ENCODE measurements around the gene MCM9.

The MCM9 gene

DNA sequence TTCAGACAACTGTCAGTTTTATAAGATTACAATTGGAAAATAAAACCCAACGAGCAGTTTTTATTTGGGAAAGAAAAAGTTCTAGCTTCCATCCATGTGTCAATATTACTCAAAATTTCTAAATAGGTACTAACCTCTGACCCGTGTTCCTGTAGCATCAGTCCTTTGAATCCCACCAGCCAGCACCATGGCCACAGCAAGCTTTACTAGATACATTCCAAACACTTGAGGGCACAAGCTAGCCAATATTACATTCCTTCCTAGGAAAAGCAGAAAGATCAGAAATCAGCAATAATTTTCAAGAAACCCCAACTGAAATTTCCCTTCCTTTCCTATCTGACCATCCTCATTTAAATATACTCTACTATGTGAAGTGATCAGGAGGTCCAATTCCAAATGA is 21.8 kb downstream of the MCM9 start:
- H3K9me3 ChIP-seq (ENCODE audit: control insufficient read depth in 2 of 2, low read length in 2 of 2): no peaks in the 10 kb centered on the region
- no peak overlapping the region for H3K4me3 ChIP-seq (ENCODE audit: low read length in 2 of 2)
- no peaks in the 10 kb centered on the region for H3K4me1 ChIP-seq (ENCODE audit: control insufficient read depth in 2 of 2, insufficient read depth in 2 of 2, low read length in 2 of 2)
- no peaks in the 10 kb centered on the region for H3K27me3 ChIP-seq (ENCODE audit: control insufficient read depth in 2 of 2, insufficient read depth in 2 of 2, low read length in 2 of 2)
- peaks cover 59 to 61% of the 10 kb centered on the region in 2 donors for H3K36me3 ChIP-seq (ENCODE audit: control insufficient read depth in 2 of 2, insufficient read depth in 2 of 2, low read length in 2 of 2)
- H3K27ac ChIP-seq (ENCODE audit: low read depth in 2 of 2, low read length in 2 of 2): no peak overlapping the region
- H3K9ac ChIP-seq (ENCODE audit: low read depth in 1 of 2, low read length in 2 of 2): no peak overlapping the region

DNA sequence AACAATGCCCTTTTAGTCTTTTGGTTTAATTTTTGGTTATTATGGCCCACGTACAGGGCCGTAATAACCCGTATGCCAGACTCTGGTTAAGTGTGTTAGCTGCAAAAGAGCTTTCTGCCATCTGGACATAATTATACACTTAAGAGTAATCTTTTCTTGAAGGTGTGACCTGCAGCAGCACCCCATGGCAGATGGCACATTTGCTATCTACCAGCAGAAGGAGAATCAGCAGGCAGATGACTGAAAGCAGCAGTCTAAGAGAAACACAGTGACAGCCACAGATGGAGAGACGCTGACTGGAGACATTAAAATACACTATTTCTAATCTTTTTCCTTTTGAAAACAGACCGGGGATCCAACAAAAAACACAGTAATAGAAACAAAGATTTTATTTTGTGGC is 22.3 kb downstream of the MCM9 start:
- peaks cover 62 to 65% of the 10 kb centered on the region in 2 donors for H3K36me3 ChIP-seq (ENCODE audit: control insufficient read depth in 2 of 2, insufficient read depth in 2 of 2, low read length in 2 of 2)
- no peak overlapping the region for H3K9ac ChIP-seq (ENCODE audit: low read depth in 1 of 2, low read length in 2 of 2)
- H3K4me1 ChIP-seq (ENCODE audit: control insufficient read depth in 2 of 2, insufficient read depth in 2 of 2, low read length in 2 of 2): no peaks in the 10 kb centered on the region
- H3K4me3 ChIP-seq (ENCODE audit: low read length in 2 of 2): no peak overlapping the region
- H3K27ac ChIP-seq (ENCODE audit: low read depth in 2 of 2, low read length in 2 of 2): no peak overlapping the region
- no peaks in the 10 kb centered on the region for H3K9me3 ChIP-seq (ENCODE audit: control insufficient read depth in 2 of 2, low read length in 2 of 2)
- no peaks in the 10 kb centered on the region for H3K27me3 ChIP-seq (ENCODE audit: control insufficient read depth in 2 of 2, insufficient read depth in 2 of 2, low read length in 2 of 2)

GRCh38 chr6:118908441-118908840 is 26.5 kb downstream of the MCM9 start:
- Histone ChIP-seq H3K36me3 (ENCODE audit: control insufficient read depth in 2 of 2, insufficient read depth in 2 of 2, low read length in 2 of 2) (peaks cover 54 to 63% of the 10 kb centered on the region in 2 donors), H3K27me3 (ENCODE audit: control insufficient read depth in 2 of 2, insufficient read depth in 2 of 2, low read length in 2 of 2) (no peaks in the 10 kb centered on the region), H3K9me3 (ENCODE audit: control insufficient read depth in 2 of 2, low read length in 2 of 2) (no peaks in the 10 kb centered on the region), H3K4me1 (ENCODE audit: control insufficient read depth in 2 of 2, insufficient read depth in 2 of 2, low read length in 2 of 2) (no peaks in the 10 kb centered on the region), H3K27ac (ENCODE audit: low read depth in 2 of 2, low read length in 2 of 2) (no peak overlapping the region), H3K4me3 (ENCODE audit: low read length in 2 of 2) (no peak overlapping the region), H3K9ac (ENCODE audit: low read depth in 1 of 2, low read length in 2 of 2) (no peak overlapping the region)

DNA sequence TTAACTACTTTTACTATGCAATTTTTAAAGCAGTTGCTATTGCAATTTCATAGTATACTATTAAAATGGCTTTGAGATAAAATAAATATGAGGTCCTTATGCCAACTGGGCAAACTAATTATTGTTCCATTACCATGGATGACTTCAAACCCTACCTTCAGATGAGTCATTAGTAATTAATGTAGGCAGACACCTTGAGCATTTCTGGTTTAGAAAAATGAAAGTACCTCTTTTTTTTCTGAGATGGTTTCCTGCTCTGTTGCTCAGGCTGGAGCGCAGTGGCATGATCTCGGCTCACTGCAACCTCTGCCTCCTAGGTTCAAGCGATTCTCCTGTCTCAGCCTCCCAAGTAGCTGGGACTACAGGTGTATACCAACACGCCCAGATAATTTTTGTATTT is 29.1 kb downstream of the MCM9 start:
- H3K4me3 ChIP-seq (ENCODE audit: low read length in 2 of 2): no peak overlapping the region
- H3K27ac ChIP-seq (ENCODE audit: low read depth in 2 of 2, low read length in 2 of 2): no peak overlapping the region
- H3K27me3 ChIP-seq (ENCODE audit: control insufficient read depth in 2 of 2, insufficient read depth in 2 of 2, low read length in 2 of 2): no peaks in the 10 kb centered on the region
- H3K36me3 ChIP-seq (ENCODE audit: control insufficient read depth in 2 of 2, insufficient read depth in 2 of 2, low read length in 2 of 2): peaks cover 40 to 55% of the 10 kb centered on the region in 2 donors
- H3K4me1 ChIP-seq (ENCODE audit: control insufficient read depth in 2 of 2, insufficient read depth in 2 of 2, low read length in 2 of 2): peaks cover 0 to under 1% of the 10 kb centered on the region in 2 donors
- no peak overlapping the region for H3K9ac ChIP-seq (ENCODE audit: low read depth in 1 of 2, low read length in 2 of 2)
- H3K9me3 ChIP-seq (ENCODE audit: control insufficient read depth in 2 of 2, low read length in 2 of 2): no peaks in the 10 kb centered on the region

GRCh38 chr6:118905084-118905483 is 29.9 kb downstream of the MCM9 start:
- no peak overlapping the region for H3K9ac ChIP-seq (ENCODE audit: low read depth in 1 of 2, low read length in 2 of 2)

GRCh38 chr6:118903691-118904090 is 31.3 kb downstream of the MCM9 start:
- peaks cover 32 to 45% of the 10 kb centered on the region in 2 donors for H3K36me3 ChIP-seq (ENCODE audit: control insufficient read depth in 2 of 2, insufficient read depth in 2 of 2, low read length in 2 of 2)
- H3K4me1 ChIP-seq (ENCODE audit: control insufficient read depth in 2 of 2, insufficient read depth in 2 of 2, low read length in 2 of 2): peaks cover 0 to 3% of the 10 kb centered on the region in 2 donors
- H3K4me3 ChIP-seq (ENCODE audit: low read length in 2 of 2): no peak overlapping the region
- no peaks in the 10 kb centered on the region for H3K27me3 ChIP-seq (ENCODE audit: control insufficient read depth in 2 of 2, insufficient read depth in 2 of 2, low read length in 2 of 2)
- no peak overlapping the region for H3K27ac ChIP-seq (ENCODE audit: low read depth in 2 of 2, low read length in 2 of 2)
- no peaks in the 10 kb centered on the region for H3K9me3 ChIP-seq (ENCODE audit: control insufficient read depth in 2 of 2, low read length in 2 of 2)
- no peak overlapping the region for H3K9ac ChIP-seq (ENCODE audit: low read depth in 1 of 2, low read length in 2 of 2)

More at GRCh38 chr6:118905084-118905483, 29.9 kb downstream of the MCM9 start:
- Histone ChIP-seq H3K4me1 (ENCODE audit: control insufficient read depth in 2 of 2, insufficient read depth in 2 of 2, low read length in 2 of 2) (peaks cover 0 to 3% of the 10 kb centered on the region in 2 donors), H3K27ac (ENCODE audit: low read depth in 2 of 2, low read length in 2 of 2) (no peak overlapping the region), H3K36me3 (ENCODE audit: control insufficient read depth in 2 of 2, insufficient read depth in 2 of 2, low read length in 2 of 2) (peaks cover 40 to 51% of the 10 kb centered on the region in 2 donors), H3K4me3 (ENCODE audit: low read length in 2 of 2) (no peak overlapping the region), H3K9me3 (ENCODE audit: control insufficient read depth in 2 of 2, low read length in 2 of 2) (no peaks in the 10 kb centered on the region), H3K27me3 (ENCODE audit: control insufficient read depth in 2 of 2, insufficient read depth in 2 of 2, low read length in 2 of 2) (no peaks in the 10 kb centered on the region)

DNA sequence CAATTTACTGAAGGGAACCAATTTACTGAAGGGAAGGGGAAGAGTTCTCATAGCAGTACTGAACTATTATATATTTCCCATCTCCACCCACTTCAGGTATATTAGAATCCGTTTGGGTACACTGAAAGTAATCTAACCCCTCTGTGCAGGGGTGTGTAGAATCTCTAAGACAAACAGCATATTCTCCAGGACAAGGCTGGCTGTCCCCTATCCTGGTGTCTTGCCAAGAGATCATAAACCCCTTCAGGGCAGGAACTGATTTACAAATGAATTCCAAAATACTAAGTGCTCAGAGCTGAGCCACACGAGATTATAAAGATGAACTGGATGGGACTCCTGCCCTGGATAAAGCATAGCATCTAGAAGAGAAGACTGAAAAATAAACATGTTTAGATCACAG is 31.8 kb downstream of the MCM9 start:
- H3K27me3 ChIP-seq (ENCODE audit: control insufficient read depth in 2 of 2, insufficient read depth in 2 of 2, low read length in 2 of 2): no peaks in the 10 kb centered on the region
- H3K9ac ChIP-seq (ENCODE audit: low read depth in 1 of 2, low read length in 2 of 2): no peak overlapping the region
- H3K36me3 ChIP-seq (ENCODE audit: control insufficient read depth in 2 of 2, insufficient read depth in 2 of 2, low read length in 2 of 2): peaks cover 27 to 40% of the 10 kb centered on the region in 2 donors
- H3K27ac ChIP-seq (ENCODE audit: low read depth in 2 of 2, low read length in 2 of 2): no peak overlapping the region
- peaks cover 0 to 3% of the 10 kb centered on the region in 2 donors for H3K4me1 ChIP-seq (ENCODE audit: control insufficient read depth in 2 of 2, insufficient read depth in 2 of 2, low read length in 2 of 2)
- H3K9me3 ChIP-seq (ENCODE audit: control insufficient read depth in 2 of 2, low read length in 2 of 2): no peaks in the 10 kb centered on the region
- H3K4me3 ChIP-seq (ENCODE audit: low read length in 2 of 2): no peak overlapping the region

DNA sequence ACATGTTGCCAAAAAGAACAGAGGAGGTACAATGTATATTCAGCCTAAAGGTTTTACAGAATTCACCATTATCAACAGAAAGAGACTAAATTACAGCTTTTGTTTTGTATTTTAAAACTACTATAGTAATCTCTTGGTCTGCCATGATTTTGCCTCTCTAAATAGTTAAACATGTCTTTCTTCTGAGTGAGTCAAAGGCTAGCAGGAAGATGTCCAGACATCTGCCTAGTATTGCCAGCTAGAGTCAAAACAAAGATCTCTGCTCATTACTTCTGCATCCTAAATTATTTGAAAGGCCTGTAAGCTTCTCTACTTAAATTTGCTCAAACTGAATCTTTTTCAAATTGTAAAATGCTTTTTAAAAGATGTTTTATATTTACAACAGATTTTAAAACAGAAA is 32.2 kb downstream of the MCM9 start:
- H3K36me3 ChIP-seq (ENCODE audit: control insufficient read depth in 2 of 2, insufficient read depth in 2 of 2, low read length in 2 of 2): peaks cover 23 to 36% of the 10 kb centered on the region in 2 donors
- H3K27me3 ChIP-seq (ENCODE audit: control insufficient read depth in 2 of 2, insufficient read depth in 2 of 2, low read length in 2 of 2): no peaks in the 10 kb centered on the region
- H3K4me1 ChIP-seq (ENCODE audit: control insufficient read depth in 2 of 2, insufficient read depth in 2 of 2, low read length in 2 of 2): peaks cover 0 to 3% of the 10 kb centered on the region in 2 donors
- no peak overlapping the region for H3K27ac ChIP-seq (ENCODE audit: low read depth in 2 of 2, low read length in 2 of 2)
- H3K4me3 ChIP-seq (ENCODE audit: low read length in 2 of 2): no peak overlapping the region
- no peaks in the 10 kb centered on the region for H3K9me3 ChIP-seq (ENCODE audit: control insufficient read depth in 2 of 2, low read length in 2 of 2)
- no peak overlapping the region for H3K9ac ChIP-seq (ENCODE audit: low read depth in 1 of 2, low read length in 2 of 2)

DNA sequence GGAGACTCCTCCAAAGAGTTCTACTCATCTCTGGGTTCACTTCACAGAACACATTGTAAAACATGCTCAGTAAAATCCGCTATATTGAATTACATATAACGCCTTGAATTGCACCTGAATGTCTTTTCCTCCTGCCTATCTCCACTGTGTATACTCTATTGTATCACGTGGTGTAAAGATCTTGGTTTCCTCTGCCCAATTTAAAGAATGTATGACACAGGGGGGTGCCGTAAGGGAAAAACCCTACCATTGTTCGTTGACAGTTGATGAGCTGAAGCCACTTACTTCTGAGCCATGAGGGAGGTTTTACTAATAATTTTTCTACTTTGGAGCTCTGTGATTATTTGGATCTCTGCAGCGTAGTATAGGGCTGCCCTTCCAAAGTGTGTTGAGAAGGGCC is 35.0 kb downstream of the MCM9 start:
- no peaks in the 10 kb centered on the region for H3K9me3 ChIP-seq (ENCODE audit: control insufficient read depth in 2 of 2, low read length in 2 of 2)
- H3K36me3 ChIP-seq (ENCODE audit: control insufficient read depth in 2 of 2, insufficient read depth in 2 of 2, low read length in 2 of 2): peaks cover 6 to 18% of the 10 kb centered on the region in 2 donors
- no peak overlapping the region for H3K9ac ChIP-seq (ENCODE audit: low read depth in 1 of 2, low read length in 2 of 2)
- peaks cover 3% of the 10 kb centered on the region in 2 donors for H3K4me1 ChIP-seq (ENCODE audit: control insufficient read depth in 2 of 2, insufficient read depth in 2 of 2, low read length in 2 of 2)
- no peaks in the 10 kb centered on the region for H3K27me3 ChIP-seq (ENCODE audit: control insufficient read depth in 2 of 2, insufficient read depth in 2 of 2, low read length in 2 of 2)
- no peak overlapping the region for H3K4me3 ChIP-seq (ENCODE audit: low read length in 2 of 2)
- H3K27ac ChIP-seq (ENCODE audit: low read depth in 2 of 2, low read length in 2 of 2): no peak overlapping the region

GRCh38 chr6:118897386-118897785 is 37.6 kb downstream of the MCM9 start:
- H3K9ac ChIP-seq (ENCODE audit: low read depth in 1 of 2, low read length in 2 of 2): no peak overlapping the region
- H3K27me3 ChIP-seq (ENCODE audit: control insufficient read depth in 2 of 2, insufficient read depth in 2 of 2, low read length in 2 of 2): no peaks in the 10 kb centered on the region
- no peak overlapping the region for H3K27ac ChIP-seq (ENCODE audit: low read depth in 2 of 2, low read length in 2 of 2)
- H3K36me3 ChIP-seq (ENCODE audit: control insufficient read depth in 2 of 2, insufficient read depth in 2 of 2, low read length in 2 of 2): peaks cover 3 to 12% of the 10 kb centered on the region in 2 donors
- no peak overlapping the region for H3K4me3 ChIP-seq (ENCODE audit: low read length in 2 of 2)
- H3K9me3 ChIP-seq (ENCODE audit: control insufficient read depth in 2 of 2, low read length in 2 of 2): no peaks in the 10 kb centered on the region
- H3K4me1 ChIP-seq (ENCODE audit: control insufficient read depth in 2 of 2, insufficient read depth in 2 of 2, low read length in 2 of 2): peaks cover 7 to 11% of the 10 kb centered on the region in 2 donors
